H9 (cell line): Measurements from ENCODE around the gene GSTO1. TPM values are rescaled to one million over a fixed set of nuclear protein-coding genes. Genes with fewer than 3 reads are reported as not detected.

Source experiments
- DNase-seq: peaks from one replicate; pipeline ENCODE4 v3.0.0-alpha.2; 2017
- H2AFZ ChIP-seq: one replicate; pipeline ENCODE4 v1.6.1; 2013; ENCODE audit warnings: mild to moderate bottlenecking, low read length, control low read depth, moderate library complexity
- H2AK5ac ChIP-seq: 2 replicates; pipeline ENCODE4 v1.6.1; 2013; ENCODE audit warnings: low read length, control low read depth, mixed read lengths; ENCODE audit not compliant: insufficient read length
- H2BK120ac ChIP-seq: one replicate; pipeline ENCODE4 v1.6.1; 2013; ENCODE audit warnings: low read depth, mild to moderate bottlenecking, low read length, control low read depth, inconsistent platforms; ENCODE audit not compliant: poor library complexity, severe bottlenecking
- H2BK12ac ChIP-seq: 2 replicates; pipeline ENCODE4 v1.6.1; 2013; ENCODE audit warnings: low read length, control low read depth, mixed read lengths, low read depth; ENCODE audit not compliant: insufficient read length
- H2BK15ac ChIP-seq: 2 replicates; pipeline ENCODE4 v1.6.1; 2013; ENCODE audit warnings: low read depth, low read length, control low read depth
- H2BK20ac ChIP-seq: one replicate; pipeline ENCODE4 v1.6.1; 2013; ENCODE audit warnings: low read depth, mild to moderate bottlenecking, low read length, control low read depth, inconsistent platforms; ENCODE audit not compliant: poor library complexity, severe bottlenecking
- H2BK5ac ChIP-seq: 2 replicates; pipeline ENCODE4 v1.6.1; 2013; ENCODE audit warnings: low read length, control low read depth, mixed read lengths; ENCODE audit not compliant: insufficient read length
- H3K14ac ChIP-seq: 2 replicates; pipeline ENCODE4 v1.6.1; 2013; ENCODE audit warnings: low read length, control low read depth; ENCODE audit not compliant: insufficient read depth
- H3K18ac ChIP-seq: 2 replicates; pipeline ENCODE4 v1.6.1; 2013; ENCODE audit warnings: low read depth, mild to moderate bottlenecking, mixed read lengths, low read length, control low read depth; ENCODE audit not compliant: insufficient read length
- H3K23ac ChIP-seq: 2 replicates; pipeline ENCODE4 v1.6.1; 2013; ENCODE audit warnings: low read length, control low read depth, mixed read lengths, low read depth; ENCODE audit not compliant: insufficient read length
- H3K23me2 ChIP-seq: 2 replicates; pipeline ENCODE4 v1.6.1; 2013; ENCODE audit warnings: low read depth, mild to moderate bottlenecking, mixed read lengths, low read length, control low read depth; ENCODE audit not compliant: insufficient read length, poor library complexity, severe bottlenecking
- H3K27ac ChIP-seq: 2 replicates; pipeline ENCODE4 v1.5.1; 2013; ENCODE audit warnings: low read length, control low read depth, mixed read lengths, low read depth; ENCODE audit not compliant: insufficient read length
- H3K27me3 ChIP-seq: 2 replicates; pipeline ENCODE4 v1.6.1; 2013; ENCODE audit warnings: low read length, control low read depth, inconsistent platforms; ENCODE audit not compliant: insufficient read depth
- H3K4ac ChIP-seq: 2 replicates; pipeline ENCODE4 v1.6.1; 2013; ENCODE audit warnings: low read depth, mild to moderate bottlenecking, control low read depth, inconsistent platforms, low read length, moderate library complexity
- H3K4me1 ChIP-seq: 2 replicates; pipeline ENCODE4 v1.6.1; 2013; ENCODE audit warnings: low read length, control low read depth, inconsistent platforms; ENCODE audit not compliant: insufficient read depth
- H3K4me2 ChIP-seq: 2 replicates; pipeline ENCODE4 v1.6.1; 2013; ENCODE audit warnings: low read length, control low read depth, mixed read lengths; ENCODE audit not compliant: insufficient read length, insufficient read depth
- H3K56ac ChIP-seq: 2 replicates; pipeline ENCODE4 v1.6.1; 2013; ENCODE audit warnings: low read depth, mild to moderate bottlenecking, mixed read lengths, low read length, control low read depth; ENCODE audit not compliant: insufficient read length
- H3K79me1 ChIP-seq: 2 replicates; pipeline ENCODE4 v1.6.1; 2013; ENCODE audit warnings: low read depth, mild to moderate bottlenecking, moderate library complexity, low read length, control low read depth, inconsistent platforms; ENCODE audit not compliant: insufficient read depth, poor library complexity, severe bottlenecking
- H3K79me2 ChIP-seq: 2 replicates; pipeline ENCODE4 v1.6.1; 2013; ENCODE audit warnings: low read length, control low read depth, inconsistent platforms; ENCODE audit not compliant: insufficient read depth
- H3K9ac ChIP-seq: 2 replicates; pipeline ENCODE4 v1.6.1; 2013; ENCODE audit warnings: low read length, control low read depth, mixed read lengths; ENCODE audit not compliant: insufficient read length; ENCODE audit errors: extremely low read depth
- H3K9me3 ChIP-seq: one replicate; pipeline ENCODE4 v1.6.1; 2013; ENCODE audit warnings: low read depth, low read length, inconsistent platforms; ENCODE audit not compliant: control insufficient read depth
- H3T11ph ChIP-seq: one replicate; pipeline ENCODE4 v1.6.1; 2013; ENCODE audit warnings: mild to moderate bottlenecking, low read length, control low read depth, inconsistent platforms
- H4K20me1 ChIP-seq: one replicate; pipeline ENCODE4 v1.6.1; 2013; ENCODE audit not compliant: control insufficient read depth, insufficient read length, insufficient read depth
- H4K5ac ChIP-seq: 2 replicates; pipeline ENCODE4 v1.6.1; 2013; ENCODE audit warnings: low read depth, mild to moderate bottlenecking, mixed read lengths, low read length, control low read depth; ENCODE audit not compliant: insufficient read length
- H4K8ac ChIP-seq: replicated peaks from 2 replicates; pipeline ENCODE4 v1.6.1; 2013; ENCODE audit warnings: low read length, control low read depth, mixed read lengths, low read depth; ENCODE audit not compliant: insufficient read length
- H4K91ac ChIP-seq: 2 replicates; pipeline ENCODE4 v1.6.1; 2013; ENCODE audit warnings: low read depth, mild to moderate bottlenecking, moderate library complexity, mixed read lengths, low read length, control low read depth; ENCODE audit not compliant: insufficient read length
- H3K27ac Mint-ChIP-seq, 3 experiments: 2 replicates in 2 of 3; 3 replicates in 1 of 3; pipeline ENCODE4 v1.8.0; 2020 to 2021; ENCODE audit warnings: mixed read lengths in 3 of 3, mild to moderate bottlenecking in 1 of 3, moderate library complexity in 1 of 3
- H3K27me3 Mint-ChIP-seq: 2 replicates; pipeline ENCODE4 v1.8.0; 2021; ENCODE audit warnings: low read depth, mild to moderate bottlenecking, moderate library complexity, mixed read lengths
- H3K36me3 Mint-ChIP-seq, 3 experiments: 2 replicates in 2 of 3; 3 replicates in 1 of 3; pipeline ENCODE4 v1.8.0; 2020 to 2021; ENCODE audit warnings: low read depth in 3 of 3, mixed read lengths in 3 of 3; ENCODE audit not compliant: insufficient read depth in 1 of 3
- H3K4me1 Mint-ChIP-seq, 2 experiments: 2 replicates each; pipeline ENCODE4 v1.8.0; 2020; ENCODE audit warnings: mixed read lengths in 2 of 2
- H3K4me3 Mint-ChIP-seq, 2 experiments: 2 replicates in 1 of 2; 3 replicates in 1 of 2; pipeline ENCODE4 v1.8.0; 2020 to 2021; ENCODE audit warnings: mild to moderate bottlenecking in 2 of 2, mixed read lengths in 2 of 2, moderate library complexity in 1 of 2
- H3K9me3 Mint-ChIP-seq, 2 experiments: 2 replicates in 1 of 2; 3 replicates in 1 of 2; pipeline ENCODE4 v1.8.0; 2020; ENCODE audit warnings: mild to moderate bottlenecking in 2 of 2, mixed read lengths in 2 of 2, moderate library complexity in 1 of 2
- WGBS: extraction: QIAGEN DNeasy Blood & Tissue Kit; methylation state at CpG from one replicate; pipeline ENCODE4 v1.1.7; 2013; ENCODE audit warnings: missing lambda C conversion rate, low lambda C conversion rate, mixed read lengths; ENCODE audit not compliant: insufficient read length; ENCODE audit errors: extremely low coverage; 5-methylcytosine and 5-hydroxymethylcytosine counted together
- total RNA-seq: library from RNA; stranded (reverse); gene quantifications from 2 replicates; pipeline ENCODE4 v1.2.1, GENCODE V29; 2021
- TF ChIP-seq, protein P1 (sequence below): fragments of 200-600 bp; sonication (generic); conservative IDR thresholded peaks from 3 replicates; pipeline ENCODE4 v1.8.0; 2021; ENCODE audit warnings: antibody characterized with exemption, mild to moderate bottlenecking

GSTO1 gene
- total RNA-seq, 1 experiment from 2014 or later = 114 TPM

DNA sequence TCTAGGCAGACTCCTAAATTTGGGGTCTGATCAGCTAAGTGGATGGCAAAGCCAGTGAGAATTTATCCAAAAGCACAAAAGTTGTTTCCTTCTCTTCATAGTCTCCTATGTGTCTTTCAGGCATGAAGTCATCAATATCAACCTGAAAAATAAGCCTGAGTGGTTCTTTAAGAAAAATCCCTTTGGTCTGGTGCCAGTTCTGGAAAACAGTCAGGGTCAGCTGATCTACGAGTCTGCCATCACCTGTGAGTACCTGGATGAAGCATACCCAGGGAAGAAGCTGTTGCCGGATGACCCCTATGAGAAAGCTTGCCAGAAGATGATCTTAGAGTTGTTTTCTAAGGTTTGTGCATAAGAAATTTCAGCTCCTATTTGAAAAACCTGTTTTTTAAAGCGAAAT, 4.8 kb downstream of the GSTO1 start:
- no peak overlapping the region for H3K27ac Mint-ChIP-seq
- H4K20me1 ChIP-seq = no peaks in the 10 kb centered on the region
- no peak overlapping the region for H2BK12ac ChIP-seq
- peaks cover 12 to 31% of the 10 kb centered on the region in 2 experiments for H3K4me1 Mint-ChIP-seq
- no peak overlapping the region for H4K8ac ChIP-seq
- no peak overlapping the region for H3T11ph ChIP-seq
- peaks cover 8% of the 10 kb centered on the region for H3K23me2 ChIP-seq
- H3K9ac ChIP-seq = no peak overlapping the region
- DNase-seq = no peak
- no peak overlapping the region for H2BK15ac ChIP-seq
- TF ChIP-seq, protein P1, sequence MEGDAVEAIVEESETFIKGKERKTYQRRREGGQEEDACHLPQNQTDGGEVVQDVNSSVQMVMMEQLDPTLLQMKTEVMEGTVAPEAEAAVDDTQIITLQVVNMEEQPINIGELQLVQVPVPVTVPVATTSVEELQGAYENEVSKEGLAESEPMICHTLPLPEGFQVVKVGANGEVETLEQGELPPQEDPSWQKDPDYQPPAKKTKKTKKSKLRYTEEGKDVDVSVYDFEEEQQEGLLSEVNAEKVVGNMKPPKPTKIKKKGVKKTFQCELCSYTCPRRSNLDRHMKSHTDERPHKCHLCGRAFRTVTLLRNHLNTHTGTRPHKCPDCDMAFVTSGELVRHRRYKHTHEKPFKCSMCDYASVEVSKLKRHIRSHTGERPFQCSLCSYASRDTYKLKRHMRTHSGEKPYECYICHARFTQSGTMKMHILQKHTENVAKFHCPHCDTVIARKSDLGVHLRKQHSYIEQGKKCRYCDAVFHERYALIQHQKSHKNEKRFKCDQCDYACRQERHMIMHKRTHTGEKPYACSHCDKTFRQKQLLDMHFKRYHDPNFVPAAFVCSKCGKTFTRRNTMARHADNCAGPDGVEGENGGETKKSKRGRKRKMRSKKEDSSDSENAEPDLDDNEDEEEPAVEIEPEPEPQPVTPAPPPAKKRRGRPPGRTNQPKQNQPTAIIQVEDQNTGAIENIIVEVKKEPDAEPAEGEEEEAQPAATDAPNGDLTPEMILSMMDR = no peak
- H3K23ac ChIP-seq = no peak overlapping the region
- no peak overlapping the region for H3K4me2 ChIP-seq
- no peak overlapping the region for H4K91ac ChIP-seq
- H3K4me1 ChIP-seq = 0 out of 2 replicates have a peak, but pooled peaks cover 3% of the 10 kb centered on the region
- H3K9me3 ChIP-seq = no peaks in the 10 kb centered on the region
- no peak overlapping the region for H2AFZ ChIP-seq
- no peak overlapping the region for H2BK5ac ChIP-seq
- no peaks in the 10 kb centered on the region for H3K9me3 Mint-ChIP-seq
- no peak overlapping the region for H2AK5ac ChIP-seq
- H3K27me3 ChIP-seq = no peaks in the 10 kb centered on the region
- no peak overlapping the region for H4K5ac ChIP-seq
- no peak overlapping the region for H3K4ac ChIP-seq
- no peak overlapping the region for H3K18ac ChIP-seq
- no peak overlapping the region for H3K27ac ChIP-seq
- H3K56ac ChIP-seq = no peak overlapping the region
- H3K36me3 Mint-ChIP-seq = peaks cover 1 to 61% (median 11%) of the 10 kb centered on the region in 3 experiments; a peak in 4 of 7 replicates
- no peaks in the 10 kb centered on the region for H3K79me1 ChIP-seq
- H3K4me3 Mint-ChIP-seq = no peak overlapping the region
- H3K79me2 ChIP-seq = no peaks in the 10 kb centered on the region; the same call in 1 of the 2 replicates
- no peak overlapping the region for H3K14ac ChIP-seq
- no peak overlapping the region for H2BK120ac ChIP-seq
- H3K27me3 Mint-ChIP-seq = peaks cover 1% of the 10 kb centered on the region; the same call in 1 of the 2 replicates
- WGBS = no CpG with 5 or more reads among the region's 3 CpGs
- H2BK20ac ChIP-seq = no peak overlapping the region
